GM18507 (cell line): Measurements from ENCODE around the gene RASSF1.

ENCODE experiments used
- DNase-seq: peaks from one replicate; pipeline ENCODE4 v3.0.0; 2011; ENCODE audit warnings: low read depth; ENCODE audit not compliant: insufficient read length; ENCODE audit errors: extremely low spot score
- FAIRE-seq: peaks from 2 replicates; lab custom pipeline; 2011; peaks lifted over from hg19 to GRCh38; lab: Jason Lieb, UNC

RASSF1 gene

DNA sequence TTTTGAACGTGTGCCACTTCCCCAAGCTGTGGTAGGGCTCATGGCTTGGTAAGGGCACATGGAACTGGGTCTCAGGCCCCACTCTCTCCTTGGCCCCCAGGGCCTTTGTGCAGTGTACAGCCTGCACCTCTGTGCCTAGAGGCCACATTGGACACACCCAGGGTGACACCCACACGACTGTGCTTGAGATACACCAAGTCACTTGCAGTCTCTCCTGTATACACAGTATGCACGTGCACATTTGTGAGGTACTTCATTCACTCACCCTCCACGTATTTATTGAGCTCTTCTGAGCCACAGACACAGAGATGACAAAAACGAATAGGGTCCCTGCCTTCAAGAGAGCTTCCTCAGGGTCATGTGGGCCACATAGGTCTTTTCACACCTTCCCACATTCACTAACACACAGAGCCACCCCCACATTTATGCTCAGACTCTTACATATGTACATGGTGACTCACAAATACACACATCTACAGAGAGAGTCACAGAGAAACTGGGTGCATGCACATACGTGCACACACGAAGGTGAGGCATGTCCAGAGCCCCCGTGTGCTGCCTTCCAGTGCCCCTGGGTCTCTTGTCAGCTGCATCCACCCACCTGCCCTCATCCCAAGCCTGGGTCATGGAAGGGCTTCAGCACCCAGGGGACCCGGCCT is 28.5 kb upstream of the RASSF1 start:
- no peak for DNase-seq
- FAIRE-seq = no peak

DNA sequence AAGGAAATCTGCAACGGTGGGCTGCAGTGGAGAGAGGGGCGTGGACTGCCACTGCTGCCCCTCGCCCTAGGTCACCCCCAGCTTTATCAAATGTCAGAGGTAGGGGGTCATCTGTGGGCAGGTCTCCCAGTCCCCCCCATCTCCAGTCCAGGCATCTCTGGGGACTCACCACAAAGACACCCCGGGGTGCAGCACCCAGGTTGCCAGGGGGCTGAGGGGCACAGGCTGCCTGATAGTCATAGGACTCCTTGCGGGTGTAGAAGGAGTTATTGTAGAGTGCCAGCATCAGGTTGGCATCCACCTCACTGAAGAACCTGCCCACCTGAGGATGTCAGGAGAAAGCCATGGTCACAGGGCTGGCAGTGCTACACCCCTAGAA is 25.2 kb upstream of the RASSF1 start:
- no peak for FAIRE-seq

DNA sequence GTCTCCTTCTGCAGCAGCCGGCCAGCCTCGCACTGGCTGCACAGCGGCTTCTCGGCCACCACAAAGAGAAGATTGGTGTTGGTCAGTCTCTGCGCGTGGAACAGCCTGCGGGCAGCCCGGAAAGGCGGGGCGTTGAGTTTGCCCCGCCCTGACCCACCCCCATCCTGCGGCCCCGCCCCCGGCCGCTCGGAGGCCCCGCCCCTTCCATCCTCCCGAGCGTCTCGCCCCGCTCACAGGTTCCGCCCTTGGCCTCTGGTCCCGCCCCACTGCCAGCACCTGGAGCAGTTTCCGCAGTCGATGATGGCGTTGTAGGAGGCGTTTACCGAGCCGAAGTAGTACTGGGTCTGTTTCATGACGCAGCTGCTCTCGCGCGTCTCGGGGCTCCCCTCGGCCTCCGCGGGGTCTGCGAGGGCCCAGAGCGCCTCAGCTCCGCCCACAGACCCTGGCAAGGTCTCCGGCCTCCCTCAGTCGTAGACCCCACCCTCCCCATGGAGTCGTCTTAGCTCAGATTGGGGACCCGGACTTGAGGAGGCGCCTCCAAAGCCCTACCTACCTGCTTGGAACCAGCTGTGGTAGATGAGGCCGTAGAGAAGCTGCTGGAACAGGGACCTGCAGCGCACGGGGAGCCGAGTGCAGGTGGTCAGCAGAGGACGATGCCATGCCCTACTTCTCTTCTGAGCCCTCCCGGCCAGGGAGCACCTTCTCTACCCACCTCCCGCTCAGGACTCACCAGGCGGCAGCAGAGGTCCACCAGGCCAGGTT is 24.6 kb upstream of the RASSF1 start:
- peak; percentile 94 for FAIRE-seq
- peak; percentile 91 for DNase-seq

More for the DNA sequence above, 25.2 kb upstream of the RASSF1 start:
- no peak for DNase-seq

DNA sequence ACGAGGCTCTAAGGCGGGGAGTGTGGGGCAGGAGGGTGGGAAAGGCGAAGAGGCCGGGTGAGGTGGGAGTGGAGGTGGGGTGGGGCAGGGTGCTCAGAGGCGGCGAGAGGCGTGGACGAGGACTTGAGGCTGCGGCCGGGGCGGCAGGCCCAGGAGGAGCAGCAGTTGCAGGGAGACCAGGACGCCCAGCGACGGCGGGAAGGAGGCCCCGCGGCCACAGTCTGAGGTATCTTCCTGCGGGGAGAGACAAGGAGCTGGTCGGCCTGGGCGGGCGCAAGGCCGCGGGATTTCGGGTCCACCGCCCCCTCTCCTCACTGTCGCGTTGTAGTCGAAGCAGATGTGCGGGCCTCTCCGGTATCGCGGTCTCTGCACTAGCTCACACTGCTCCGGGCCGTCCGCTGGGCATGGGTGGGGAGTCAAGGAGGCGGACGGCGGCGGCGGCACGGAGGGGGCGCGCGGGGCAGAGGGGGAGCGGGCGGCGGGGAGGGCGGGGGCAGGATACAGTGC is 24.0 kb upstream of the RASSF1 start:
- FAIRE-seq (no peak), DNase-seq (no peak)

DNA sequence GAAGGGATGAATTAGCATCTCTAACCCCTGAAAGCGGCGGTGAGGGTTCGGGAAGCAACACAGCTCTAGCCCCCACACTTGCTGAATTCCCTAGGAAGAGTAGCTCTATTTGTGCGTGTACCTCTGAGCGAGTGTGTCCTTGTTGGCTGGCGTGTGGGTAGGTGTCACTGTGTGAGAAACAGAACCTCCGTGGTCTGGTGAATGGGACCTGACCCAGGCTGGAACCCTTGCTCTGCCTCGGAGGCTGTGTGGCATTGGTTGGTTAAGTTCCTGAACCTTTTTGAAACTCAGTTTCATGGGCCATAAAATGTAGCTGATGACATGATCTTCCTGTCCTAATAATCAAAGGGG is 19.1 kb upstream of the RASSF1 start:
- FAIRE-seq (no peak), DNase-seq (no peak)

DNA sequence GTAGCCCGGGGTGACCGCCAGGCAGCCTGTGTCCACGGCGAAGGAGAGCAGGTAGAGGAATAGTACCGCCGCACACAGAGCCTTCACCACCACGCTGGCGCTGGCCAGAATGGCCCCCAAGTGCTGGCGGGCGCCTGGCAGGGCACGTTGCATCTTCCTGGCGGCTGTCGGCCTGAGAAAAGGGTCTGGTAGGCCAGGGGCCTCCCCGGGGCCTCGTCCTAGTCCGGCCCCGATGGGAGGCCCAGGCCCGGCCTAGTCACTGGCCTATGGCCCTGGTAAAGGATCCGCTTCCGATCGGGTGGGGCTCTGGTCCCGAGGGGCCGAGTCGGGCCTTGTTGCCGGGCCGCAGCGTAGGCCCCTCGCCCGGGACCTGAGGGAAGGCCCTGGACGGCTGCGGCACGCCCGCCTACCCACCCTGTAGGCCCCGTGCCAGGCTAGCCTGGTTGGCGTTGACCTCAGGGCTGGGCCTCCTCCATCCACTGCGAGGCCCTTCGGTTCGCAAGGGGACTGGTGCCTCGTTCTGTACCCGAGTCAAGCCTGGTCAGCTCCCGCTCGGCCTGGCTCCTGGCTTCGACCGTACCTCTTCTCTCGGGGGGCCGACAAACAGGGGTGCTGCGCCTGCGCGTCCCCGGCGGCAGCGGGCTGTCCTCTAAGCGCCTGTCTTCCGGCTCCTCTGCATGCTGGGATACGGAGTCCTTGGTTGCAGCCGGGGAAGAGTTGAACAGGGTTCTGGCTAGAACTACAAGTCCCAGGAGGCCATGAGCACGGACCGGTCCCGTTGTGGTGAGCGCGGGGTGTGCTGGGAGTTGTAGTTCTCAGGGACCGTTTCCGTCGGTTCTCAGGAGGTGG is 18.5 kb upstream of the RASSF1 start, which contains the start of gene TMEM115:
TMEM115 (minus strand) TSS at position 611 of the 849 bp plus-strand sequence; CDS start at position 153, 458 bp downstream.
- FAIRE-seq = peak; percentile 100
- DNase-seq = peak; percentile 98

DNA sequence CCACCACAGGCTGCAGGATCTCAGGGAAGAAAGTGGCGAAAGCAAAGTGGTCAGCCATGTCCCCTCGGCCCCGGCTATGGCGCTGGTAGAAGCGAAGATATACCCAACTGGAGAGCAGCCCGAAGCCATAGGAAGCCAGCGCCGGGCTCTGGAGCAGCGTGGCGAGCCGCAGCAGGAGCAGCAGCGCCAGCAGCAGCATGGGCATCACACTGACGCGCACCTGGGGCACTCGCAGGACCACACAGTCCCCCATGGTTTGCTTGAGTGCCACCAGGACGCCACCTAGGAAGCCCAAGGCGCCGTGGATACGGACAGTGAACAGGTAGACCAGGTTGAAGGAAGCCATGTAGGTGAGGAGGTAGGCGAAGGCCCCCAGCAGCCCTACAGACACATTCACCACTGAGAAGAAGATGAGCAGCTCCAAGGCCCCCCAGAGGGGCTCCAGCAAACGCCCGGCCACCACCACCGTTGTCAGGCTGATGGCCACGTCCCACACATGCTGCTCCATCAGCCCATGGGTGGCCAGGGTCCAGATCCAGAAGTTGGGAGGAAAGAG is 17.8 kb upstream of the RASSF1 start:
- FAIRE-seq (no peak), DNase-seq (no peak)

DNA sequence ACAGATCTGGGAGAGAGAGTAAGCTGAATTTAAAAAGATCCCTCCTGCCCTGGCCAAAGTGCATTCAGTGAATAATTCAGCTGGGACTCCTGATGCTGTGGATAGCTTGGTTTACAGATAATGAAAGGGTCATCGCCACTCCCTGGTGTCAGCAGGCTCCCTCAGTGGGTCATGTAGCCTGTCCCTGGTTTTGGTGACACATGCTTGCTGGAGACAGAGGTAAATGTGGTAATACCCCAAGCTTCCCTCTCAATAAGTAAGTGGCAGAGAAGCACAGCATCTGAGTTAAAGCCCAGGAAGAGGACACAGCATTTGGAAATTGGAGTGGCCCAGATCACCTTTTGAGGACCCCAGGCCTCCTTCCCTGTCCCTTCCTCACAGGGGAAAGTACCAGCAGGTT is 16.8 kb upstream of the RASSF1 start:
- DNase-seq = no peak
- no peak for FAIRE-seq

DNA sequence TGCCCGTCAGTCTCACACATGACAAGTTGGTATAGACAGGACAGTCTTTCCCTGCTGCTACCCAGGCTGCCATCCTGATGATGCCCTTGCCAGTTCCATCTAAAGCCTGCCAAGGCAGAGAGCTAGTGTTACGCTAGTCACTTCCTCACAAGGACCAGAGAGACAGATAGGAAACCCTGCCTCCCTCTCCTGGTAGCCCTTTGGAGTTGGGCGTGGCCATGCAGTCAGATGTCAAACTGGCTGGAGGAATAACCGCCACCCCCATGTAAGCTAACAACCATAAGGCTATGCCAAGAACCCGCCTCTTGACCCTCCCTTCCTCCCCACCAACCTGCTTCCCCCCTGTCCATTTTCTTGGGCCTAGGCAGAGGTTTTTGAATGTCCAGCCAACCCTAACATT is 15.9 kb upstream of the RASSF1 start:
- DNase-seq = no peak
- FAIRE-seq = no peak

DNA sequence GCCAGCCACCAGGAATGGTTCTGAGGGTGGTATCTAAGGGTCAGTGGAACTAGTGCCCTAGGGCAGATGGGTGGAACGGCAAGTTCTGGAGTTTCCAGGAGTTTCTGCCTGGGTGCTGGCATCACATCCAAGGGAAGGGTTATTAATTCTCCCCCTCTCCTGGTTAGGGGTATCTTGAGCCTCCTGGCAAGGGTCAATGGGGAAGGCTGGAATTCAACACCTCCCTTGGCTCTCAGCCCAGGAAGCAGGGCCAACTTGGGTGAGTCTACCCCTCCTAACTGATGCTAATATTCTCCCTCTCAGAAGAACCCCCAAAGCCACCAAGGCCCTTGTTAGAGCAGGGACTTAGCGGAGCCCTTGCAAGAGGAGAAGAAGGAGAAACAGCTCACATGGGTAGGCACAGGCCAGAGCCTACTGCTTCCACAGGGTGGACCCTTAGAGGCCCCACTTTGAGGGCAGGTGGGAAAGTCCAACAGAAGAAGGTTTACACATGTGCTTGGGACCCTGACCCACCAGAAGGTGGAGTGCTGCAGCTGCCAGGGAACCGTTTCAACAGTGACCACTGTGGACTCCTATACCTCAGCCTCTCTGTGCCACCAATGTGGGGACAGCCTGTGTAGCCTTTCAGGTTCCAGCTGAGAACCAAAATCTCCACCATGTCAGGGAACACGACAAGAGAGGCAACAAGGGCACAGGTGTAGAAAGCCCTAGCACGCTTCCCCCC is 15.4 kb upstream of the RASSF1 start:
- FAIRE-seq = no peak

DNA sequence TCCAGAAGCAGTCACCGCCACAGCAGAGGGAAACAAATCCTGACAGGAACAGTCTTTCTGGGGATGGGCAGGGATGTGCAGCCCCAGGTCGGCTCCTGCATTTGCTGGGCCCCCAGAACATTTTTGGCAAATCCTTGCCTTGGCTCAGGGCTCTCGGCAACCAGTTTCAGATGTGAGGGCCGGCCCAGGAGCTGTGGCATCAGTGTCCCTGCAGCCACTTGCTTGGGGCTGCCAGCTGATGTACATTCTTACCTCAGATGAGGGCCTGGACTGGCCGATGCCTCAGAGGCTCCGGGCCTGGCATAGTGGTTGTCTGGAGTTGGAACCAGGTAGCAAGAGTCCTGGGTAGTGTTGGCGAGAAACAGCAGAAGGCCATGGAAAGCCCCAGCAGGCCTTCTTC is 14.2 kb upstream of the RASSF1 start:
- DNase-seq (no peak), FAIRE-seq (no peak)

More for the DNA sequence above, 15.4 kb upstream of the RASSF1 start:
- no peak for DNase-seq

DNA sequence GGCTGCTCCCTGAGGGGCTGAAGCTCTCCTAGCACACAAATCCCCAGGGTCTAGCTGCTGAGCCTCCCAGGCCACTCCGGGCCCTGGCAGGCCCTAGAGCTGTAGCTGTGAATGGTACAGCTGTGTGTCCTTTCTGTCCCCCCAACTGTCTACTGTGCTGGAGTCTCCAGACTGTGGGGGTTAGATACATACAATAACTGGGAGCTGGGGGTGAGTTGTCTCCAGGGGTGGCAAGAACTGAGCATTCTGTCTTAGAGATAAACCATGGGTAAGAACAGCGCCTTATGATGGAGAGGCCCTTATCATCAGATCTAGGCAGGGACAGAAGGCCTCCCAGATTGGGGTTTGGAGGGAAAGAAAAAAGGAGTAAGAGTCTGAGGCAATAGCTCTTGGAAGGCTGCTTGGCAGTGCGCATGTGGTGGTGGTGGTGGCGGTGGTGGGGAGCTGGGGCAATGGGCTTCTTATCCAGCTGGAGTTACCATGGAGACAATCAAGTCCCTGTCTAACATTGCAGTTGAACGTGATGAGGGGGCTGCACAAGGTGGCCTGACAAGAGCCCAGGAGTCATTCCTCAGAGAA is 13.6 kb upstream of the RASSF1 start:
- DNase-seq (no peak), FAIRE-seq (no peak)

DNA sequence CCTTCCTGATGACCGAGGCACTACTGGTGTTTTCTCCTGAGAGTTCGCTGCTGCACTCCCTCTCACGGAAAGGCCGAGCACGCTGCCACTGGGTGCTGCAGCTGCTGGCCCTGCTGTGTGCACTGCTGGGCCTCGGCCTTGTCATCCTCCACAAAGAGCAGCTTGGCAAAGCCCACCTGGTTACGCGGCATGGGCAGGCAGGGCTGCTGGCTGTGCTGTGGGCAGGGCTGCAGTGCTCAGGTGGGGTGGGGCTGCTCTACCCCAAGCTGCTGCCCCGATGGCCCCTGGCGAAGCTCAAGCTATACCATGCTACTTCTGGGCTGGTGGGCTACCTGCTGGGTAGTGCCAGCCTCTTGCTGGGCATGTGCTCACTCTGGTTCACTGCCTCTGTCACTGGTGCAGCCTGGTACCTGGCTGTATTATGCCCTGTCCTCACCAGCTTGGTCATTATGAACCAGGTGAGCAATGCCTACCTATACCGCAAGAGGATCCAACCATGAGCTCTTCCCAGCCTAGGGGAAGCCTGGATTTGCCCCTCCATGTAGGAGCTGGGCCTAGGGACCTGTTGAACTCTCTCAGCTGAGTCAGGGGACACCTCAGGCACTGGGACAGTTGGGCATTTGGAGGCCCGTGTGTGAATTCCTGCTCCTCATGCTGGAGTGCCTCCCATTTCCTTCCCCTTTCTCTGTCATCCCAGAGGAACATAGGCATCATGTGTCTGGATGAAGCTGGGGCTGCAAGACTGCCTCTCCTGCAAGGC is 12.8 kb upstream of the RASSF1 start:
- FAIRE-seq = no peak
- no peak for DNase-seq

DNA sequence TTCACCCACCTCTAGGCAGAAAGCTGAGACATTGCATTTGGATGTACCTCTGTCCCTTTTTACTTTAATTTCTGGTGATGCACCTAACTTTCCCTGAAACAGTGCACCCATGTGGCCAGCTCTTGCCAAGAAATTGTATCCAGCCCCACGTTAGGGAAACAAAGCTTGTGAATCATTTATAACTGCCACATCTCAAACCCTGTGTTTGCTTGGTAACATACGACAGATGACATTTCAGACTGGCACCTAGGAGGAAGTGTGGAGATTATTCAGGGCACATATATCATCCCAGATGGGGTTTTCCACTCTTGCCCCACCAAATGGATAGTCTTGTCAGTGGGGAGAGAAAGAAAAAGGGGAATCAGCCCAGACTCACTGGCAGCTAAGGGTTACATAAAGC is 12.1 kb upstream of the RASSF1 start:
- DNase-seq = no peak

DNA sequence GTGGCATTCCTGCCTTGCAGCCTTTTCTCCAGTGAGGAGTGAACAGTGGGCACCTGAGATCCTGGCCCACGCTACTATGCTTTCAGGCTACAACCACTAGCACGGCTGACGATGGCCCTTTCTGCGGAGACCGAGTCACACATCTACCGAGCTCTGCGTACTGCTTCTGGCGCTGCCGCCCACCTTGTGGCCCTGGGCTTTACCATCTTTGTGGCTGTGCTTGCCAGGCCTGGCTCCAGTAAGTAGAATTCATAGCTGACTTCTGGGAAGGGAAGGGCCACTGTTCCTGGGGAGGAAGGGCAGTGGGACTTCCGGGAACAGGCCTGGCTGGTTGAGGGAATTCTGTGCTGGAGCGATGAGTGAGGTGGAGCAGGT is 10.7 kb upstream of the RASSF1 start:
- no peak for DNase-seq
- no peak for FAIRE-seq

More for the DNA sequence above, 12.1 kb upstream of the RASSF1 start:
- no peak for FAIRE-seq

DNA sequence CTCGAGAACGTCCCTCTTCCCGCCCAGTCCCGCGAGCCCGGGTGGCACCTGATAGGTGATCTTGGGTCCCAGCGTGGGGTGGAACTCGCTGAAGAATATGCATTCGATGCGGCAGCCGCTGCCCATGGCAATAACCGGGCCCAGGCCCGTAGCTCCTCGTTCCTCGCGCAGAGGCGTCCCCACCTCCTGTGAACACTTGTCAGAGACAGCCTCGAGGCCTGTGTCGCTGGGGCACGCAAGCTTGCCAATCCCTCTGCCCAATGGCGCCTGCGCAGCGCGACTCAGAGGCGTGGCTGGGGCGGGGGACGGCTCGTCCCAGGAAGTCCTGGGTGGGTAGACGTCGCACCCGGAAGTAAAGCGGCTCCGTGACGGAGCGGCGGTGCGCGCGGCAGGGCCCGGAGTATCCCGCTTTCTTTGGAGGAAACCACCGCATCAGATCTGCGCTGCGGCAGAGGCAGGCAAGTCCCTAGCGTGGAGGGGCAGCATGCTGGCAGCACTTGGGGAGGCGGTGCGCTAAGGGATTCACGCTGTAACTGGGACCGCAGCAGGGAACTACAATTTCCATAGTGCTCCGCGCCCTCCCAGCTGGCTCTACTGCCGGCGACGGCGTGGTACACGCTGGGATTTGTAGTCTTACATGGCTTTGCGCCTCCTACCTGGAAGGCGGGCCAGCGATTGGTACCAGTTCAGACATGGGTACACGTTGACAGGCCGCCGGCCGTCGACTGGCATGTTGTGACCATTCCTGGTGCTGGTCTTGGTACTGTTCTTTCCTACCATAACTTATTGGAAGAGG is 10.1 kb upstream of the RASSF1 start, which contains the start of the genes CYB561D2 and NPRL2:
CYB561D2 (plus strand) TSS at position 336 of the 796 bp plus-strand sequence. CDS start 572 bp downstream, outside the sequence.
NPRL2 (minus strand) TSS at position 249 of the 796 bp plus-strand sequence; CDS start at position 126, 123 bp downstream.
- peak; percentile 98 for FAIRE-seq
- DNase-seq = peak; percentile 96

DNA sequence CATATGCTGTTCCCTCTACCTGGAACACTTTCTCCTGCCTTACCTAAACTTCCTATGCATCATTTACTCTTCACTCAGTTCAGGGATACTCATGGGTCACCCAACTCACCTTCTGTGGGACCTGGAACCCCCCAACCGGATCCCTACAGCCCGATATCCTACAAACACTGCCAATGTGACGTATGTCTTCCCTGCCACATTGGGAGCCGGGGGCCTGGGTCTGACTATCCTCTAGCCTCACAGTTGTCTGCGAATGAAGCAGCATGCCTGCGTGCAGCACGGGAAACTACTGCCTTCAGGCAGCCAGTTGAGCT is 9.5 kb upstream of the RASSF1 start:
- no peak for DNase-seq
- no peak for FAIRE-seq
